ENCODE data around the gene GDPD4. TPM values are rescaled to one million over a fixed set of nuclear protein-coding genes. Genes with fewer than 3 reads are reported as not detected.

Gene GDPD4
- total and polyA plus RNA-seq, 4 donors = 0.08 to 1.1 TPM; not detected in 2

DNA sequence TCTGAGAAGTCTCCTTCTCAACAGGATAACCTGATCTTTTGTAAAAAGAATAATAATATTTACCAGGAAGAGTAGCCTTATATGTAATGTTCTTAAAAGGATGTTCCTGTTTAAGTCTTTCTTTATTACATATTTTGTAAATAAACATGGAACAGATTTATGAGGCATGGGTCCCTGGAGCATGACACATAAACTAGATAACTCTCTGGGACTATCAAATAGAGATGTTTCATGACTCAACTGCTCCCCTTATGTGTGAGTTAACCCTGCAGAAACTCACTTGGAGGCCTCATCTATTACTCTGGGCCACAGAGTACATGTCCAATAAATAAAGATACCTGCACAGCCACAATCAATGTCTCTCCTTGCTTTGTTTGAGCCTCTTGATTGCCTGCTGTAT lies 64.6 kb downstream of the GDPD4 start:
- H3K27me3 ChIP-seq (ENCODE audit: control insufficient read depth in 4 of 4, insufficient read depth in 4 of 4, low read length in 3 of 4) = no peaks in the 10 kb centered on the region
- no peak overlapping the region for H3K4me3 ChIP-seq (ENCODE audit: low read depth in 1 of 3, low read length in 3 of 3)
- H3K4me1 ChIP-seq (ENCODE audit: control insufficient read depth in 4 of 4, insufficient read depth in 4 of 4, low read length in 3 of 4) = no peaks in the 10 kb centered on the region
- no peak for DNase-seq (ENCODE audit: low spot score)
- no peak overlapping the region for H3K9ac ChIP-seq (ENCODE audit: low read depth in 1 of 2, low read length in 2 of 2)
- H3K36me3 ChIP-seq (ENCODE audit: control insufficient read depth in 4 of 4, insufficient read depth in 3 of 4, low read depth in 1 of 4, low read length in 3 of 4) = no peaks in the 10 kb centered on the region
- H3K27ac ChIP-seq (ENCODE audit: low read depth in 1 of 2, low read length in 2 of 2) = no peak overlapping the region
- H3K9me3 ChIP-seq (ENCODE audit: control insufficient read depth in 4 of 4, low read length in 3 of 4) = no peaks in the 10 kb centered on the region
- TF ChIP-seq YY1 (IDR thresholded peaks at IDR 0.05) (no peak), NR2F2 (IDR thresholded peaks at IDR 0.05) (no peak)
- TF ChIP-seq, protein P1, sequence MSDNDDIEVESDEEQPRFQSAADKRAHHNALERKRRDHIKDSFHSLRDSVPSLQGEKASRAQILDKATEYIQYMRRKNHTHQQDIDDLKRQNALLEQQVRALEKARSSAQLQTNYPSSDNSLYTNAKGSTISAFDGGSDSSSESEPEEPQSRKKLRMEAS (IDR thresholded peaks at IDR 0.05) = no peak
- TF ChIP-seq, protein P2, sequence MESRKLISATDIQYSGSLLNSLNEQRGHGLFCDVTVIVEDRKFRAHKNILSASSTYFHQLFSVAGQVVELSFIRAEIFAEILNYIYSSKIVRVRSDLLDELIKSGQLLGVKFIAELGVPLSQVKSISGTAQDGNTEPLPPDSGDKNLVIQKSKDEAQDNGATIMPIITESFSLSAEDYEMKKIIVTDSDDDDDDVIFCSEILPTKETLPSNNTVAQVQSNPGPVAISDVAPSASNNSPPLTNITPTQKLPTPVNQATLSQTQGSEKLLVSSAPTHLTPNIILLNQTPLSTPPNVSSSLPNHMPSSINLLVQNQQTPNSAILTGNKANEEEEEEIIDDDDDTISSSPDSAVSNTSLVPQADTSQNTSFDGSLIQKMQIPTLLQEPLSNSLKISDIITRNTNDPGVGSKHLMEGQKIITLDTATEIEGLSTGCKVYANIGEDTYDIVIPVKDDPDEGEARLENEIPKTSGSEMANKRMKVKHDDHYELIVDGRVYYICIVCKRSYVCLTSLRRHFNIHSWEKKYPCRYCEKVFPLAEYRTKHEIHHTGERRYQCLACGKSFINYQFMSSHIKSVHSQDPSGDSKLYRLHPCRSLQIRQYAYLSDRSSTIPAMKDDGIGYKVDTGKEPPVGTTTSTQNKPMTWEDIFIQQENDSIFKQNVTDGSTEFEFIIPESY (IDR thresholded peaks at IDR 0.05) = no peak

DNA sequence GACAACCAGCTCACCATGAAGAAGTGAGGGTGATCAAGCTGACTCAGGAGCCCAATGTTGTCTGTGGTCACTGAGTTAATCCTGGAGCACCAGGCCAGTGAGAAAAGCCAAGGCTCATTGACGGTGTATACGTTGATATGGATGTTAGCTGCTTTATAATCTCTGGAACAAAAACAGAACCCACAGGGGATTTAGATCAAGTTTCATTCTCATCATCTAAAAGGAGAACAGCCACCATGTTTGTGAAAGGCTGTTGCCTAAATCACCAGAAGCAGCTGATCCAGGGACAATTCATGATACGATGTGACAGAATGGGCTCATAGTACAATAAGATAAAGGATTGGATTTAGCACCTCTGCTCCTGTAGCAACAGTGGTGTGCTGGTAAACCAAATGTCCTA lies 68.5 kb downstream of the GDPD4 start:
- no peak overlapping the region for H3K4me3 ChIP-seq (ENCODE audit: low read depth in 1 of 3, low read length in 3 of 3)
- no peaks in the 10 kb centered on the region for H3K27me3 ChIP-seq (ENCODE audit: control insufficient read depth in 4 of 4, insufficient read depth in 4 of 4, low read length in 3 of 4)
- DNase-seq (ENCODE audit: low spot score) = no peak
- H3K4me1 ChIP-seq (ENCODE audit: control insufficient read depth in 4 of 4, insufficient read depth in 4 of 4, low read length in 3 of 4) = peaks cover 0 to 10% (median 5%) of the 10 kb centered on the region in 4 donors
- WGBS = 94% methylated on average over 3 of the region's 3 CpGs
- no peaks in the 10 kb centered on the region for H3K36me3 ChIP-seq (ENCODE audit: control insufficient read depth in 4 of 4, insufficient read depth in 3 of 4, low read depth in 1 of 4, low read length in 3 of 4)
- no peaks in the 10 kb centered on the region for H3K9me3 ChIP-seq (ENCODE audit: control insufficient read depth in 4 of 4, low read length in 3 of 4)
- no peak overlapping the region for H3K27ac ChIP-seq (ENCODE audit: low read depth in 1 of 2, low read length in 2 of 2)
- TF ChIP-seq RAD21 (IDR thresholded peaks at IDR 0.05) (no peak), FOXA2 (IDR thresholded peaks at IDR 0.05) (no peak), YY1 (IDR thresholded peaks at IDR 0.05) (no peak), HNF4A (conservative IDR thresholded peaks at IDR 0.05) (no peak), NR2F2 (IDR thresholded peaks at IDR 0.05) (no peak), EGR1 (IDR thresholded peaks at IDR 0.05; ENCODE audit: low read depth in 2 of 2) (no peak), GABPA (IDR thresholded peaks at IDR 0.05 in 1 of 2, conservative IDR thresholded peaks at IDR 0.05 in 1 of 2) (no peak), FOXA1 (IDR thresholded peaks at IDR 0.05) (no peak), TAF1 (conservative IDR thresholded peaks at IDR 0.05) (no peak), HNF4G (IDR thresholded peaks at IDR 0.05) (no peak), RXRA (IDR thresholded peaks at IDR 0.05) (no peak), SP1 (IDR thresholded peaks at IDR 0.05) (no peak), JUND (IDR thresholded peaks at IDR 0.05) (no peak)
- TF ChIP-seq, protein P2 (IDR thresholded peaks at IDR 0.05) = no peak
- TF ChIP-seq, protein P3, sequence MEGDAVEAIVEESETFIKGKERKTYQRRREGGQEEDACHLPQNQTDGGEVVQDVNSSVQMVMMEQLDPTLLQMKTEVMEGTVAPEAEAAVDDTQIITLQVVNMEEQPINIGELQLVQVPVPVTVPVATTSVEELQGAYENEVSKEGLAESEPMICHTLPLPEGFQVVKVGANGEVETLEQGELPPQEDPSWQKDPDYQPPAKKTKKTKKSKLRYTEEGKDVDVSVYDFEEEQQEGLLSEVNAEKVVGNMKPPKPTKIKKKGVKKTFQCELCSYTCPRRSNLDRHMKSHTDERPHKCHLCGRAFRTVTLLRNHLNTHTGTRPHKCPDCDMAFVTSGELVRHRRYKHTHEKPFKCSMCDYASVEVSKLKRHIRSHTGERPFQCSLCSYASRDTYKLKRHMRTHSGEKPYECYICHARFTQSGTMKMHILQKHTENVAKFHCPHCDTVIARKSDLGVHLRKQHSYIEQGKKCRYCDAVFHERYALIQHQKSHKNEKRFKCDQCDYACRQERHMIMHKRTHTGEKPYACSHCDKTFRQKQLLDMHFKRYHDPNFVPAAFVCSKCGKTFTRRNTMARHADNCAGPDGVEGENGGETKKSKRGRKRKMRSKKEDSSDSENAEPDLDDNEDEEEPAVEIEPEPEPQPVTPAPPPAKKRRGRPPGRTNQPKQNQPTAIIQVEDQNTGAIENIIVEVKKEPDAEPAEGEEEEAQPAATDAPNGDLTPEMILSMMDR (IDR thresholded peaks at IDR 0.05; ENCODE audit: low read depth, low read length, missing input control) = no peak
- TF ChIP-seq, protein P4, sequence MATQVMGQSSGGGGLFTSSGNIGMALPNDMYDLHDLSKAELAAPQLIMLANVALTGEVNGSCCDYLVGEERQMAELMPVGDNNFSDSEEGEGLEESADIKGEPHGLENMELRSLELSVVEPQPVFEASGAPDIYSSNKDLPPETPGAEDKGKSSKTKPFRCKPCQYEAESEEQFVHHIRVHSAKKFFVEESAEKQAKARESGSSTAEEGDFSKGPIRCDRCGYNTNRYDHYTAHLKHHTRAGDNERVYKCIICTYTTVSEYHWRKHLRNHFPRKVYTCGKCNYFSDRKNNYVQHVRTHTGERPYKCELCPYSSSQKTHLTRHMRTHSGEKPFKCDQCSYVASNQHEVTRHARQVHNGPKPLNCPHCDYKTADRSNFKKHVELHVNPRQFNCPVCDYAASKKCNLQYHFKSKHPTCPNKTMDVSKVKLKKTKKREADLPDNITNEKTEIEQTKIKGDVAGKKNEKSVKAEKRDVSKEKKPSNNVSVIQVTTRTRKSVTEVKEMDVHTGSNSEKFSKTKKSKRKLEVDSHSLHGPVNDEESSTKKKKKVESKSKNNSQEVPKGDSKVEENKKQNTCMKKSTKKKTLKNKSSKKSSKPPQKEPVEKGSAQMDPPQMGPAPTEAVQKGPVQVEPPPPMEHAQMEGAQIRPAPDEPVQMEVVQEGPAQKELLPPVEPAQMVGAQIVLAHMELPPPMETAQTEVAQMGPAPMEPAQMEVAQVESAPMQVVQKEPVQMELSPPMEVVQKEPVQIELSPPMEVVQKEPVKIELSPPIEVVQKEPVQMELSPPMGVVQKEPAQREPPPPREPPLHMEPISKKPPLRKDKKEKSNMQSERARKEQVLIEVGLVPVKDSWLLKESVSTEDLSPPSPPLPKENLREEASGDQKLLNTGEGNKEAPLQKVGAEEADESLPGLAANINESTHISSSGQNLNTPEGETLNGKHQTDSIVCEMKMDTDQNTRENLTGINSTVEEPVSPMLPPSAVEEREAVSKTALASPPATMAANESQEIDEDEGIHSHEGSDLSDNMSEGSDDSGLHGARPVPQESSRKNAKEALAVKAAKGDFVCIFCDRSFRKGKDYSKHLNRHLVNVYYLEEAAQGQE (IDR thresholded peaks at IDR 0.05) = no peak
- TF ChIP-seq, protein P5, sequence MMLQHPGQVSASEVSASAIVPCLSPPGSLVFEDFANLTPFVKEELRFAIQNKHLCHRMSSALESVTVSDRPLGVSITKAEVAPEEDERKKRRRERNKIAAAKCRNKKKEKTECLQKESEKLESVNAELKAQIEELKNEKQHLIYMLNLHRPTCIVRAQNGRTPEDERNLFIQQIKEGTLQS (IDR thresholded peaks at IDR 0.05) = no peak
- TF ChIP-seq, protein P1 (IDR thresholded peaks at IDR 0.05) = no peak
- no peak overlapping the region for H3K9ac ChIP-seq (ENCODE audit: low read depth in 1 of 2, low read length in 2 of 2)

Data from liver (tissue), 9 donors.